HL-60 (cell line): ENCODE results near the gene ROR1.

ENCODE experiments used
- DNase-seq, 2 experiments: peaks; one replicate each; pipeline ENCODE4 v3.0.0-alpha.2; 2010 to 2020; ENCODE audit warnings: low read depth in 1 of 2, low spot score in 1 of 2
- H3K27ac ChIP-seq: fragments of 250-450 bp; sonication (Bioruptor Pico); replicated peaks from 2 replicates; pipeline ENCODE4 v1.5.1; 2020; ENCODE audit warnings: mild to moderate bottlenecking, moderate library complexity
- H3K27me3 ChIP-seq: fragments of 250-450 bp; sonication (Bioruptor Pico); 2 replicates; pipeline ENCODE4 v1.5.1; 2021; ENCODE audit warnings: mild to moderate bottlenecking, moderate library complexity; ENCODE audit not compliant: insufficient read depth, poor library complexity, severe bottlenecking
- H3K4me3 ChIP-seq: replicated peaks from 2 replicates; pipeline ENCODE4 v1.5.1; 2011; ENCODE audit warnings: mild to moderate bottlenecking, control low read depth, low read length; ENCODE audit not compliant: insufficient read depth
- GABPA ChIP-seq: IDR thresholded peaks from 2 replicates; pipeline ENCODE4 v1.6.1; 2012; ENCODE audit warnings: low read depth
- POLR2AphosphoS5 ChIP-seq: IDR thresholded peaks from 2 replicates; pipeline ENCODE4 v1.6.1; 2012; ENCODE audit warnings: low read depth
- SPI1 ChIP-seq: IDR thresholded peaks from 2 replicates; pipeline ENCODE4 v1.6.1; 2012; ENCODE audit warnings: low read depth, mild to moderate bottlenecking, borderline replicate concordance
- TF ChIP-seq, protein P1 (sequence below): IDR thresholded peaks from one replicate; pipeline ENCODE4 v1.5.1; 2011; ENCODE audit warnings: low read length, control low read depth, inconsistent platforms; ENCODE audit not compliant: insufficient read depth
- TF ChIP-seq, protein P2 (sequence below): IDR thresholded peaks from 2 replicates; pipeline ENCODE4 v1.6.1; 2012; ENCODE audit warnings: low read depth; ENCODE audit not compliant: insufficient replicate concordance

Gene ROR1

DNA sequence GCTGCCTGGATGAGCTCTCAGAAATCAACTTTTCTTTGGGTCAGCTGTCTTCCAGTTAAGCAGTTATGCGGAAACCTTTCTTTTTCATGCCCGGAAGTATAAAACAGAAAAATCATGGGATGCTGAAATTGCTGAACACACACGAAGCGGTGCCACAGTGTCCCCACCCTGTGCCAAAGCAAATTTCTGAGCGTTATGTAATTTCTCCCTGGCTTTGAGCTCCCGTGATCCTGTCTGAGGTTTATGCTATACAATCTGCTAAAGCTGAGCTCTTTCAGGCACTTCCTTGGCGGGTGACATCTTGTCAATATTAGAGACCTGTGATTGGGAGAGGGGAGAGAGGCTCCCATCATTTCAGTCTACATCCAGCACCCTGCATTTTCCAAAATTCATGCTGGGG lies 201.7 kb downstream of the ROR1 start:
- Histone ChIP-seq H3K4me3 (no peak overlapping the region), H3K27me3 (peaks cover 2% of the 10 kb centered on the region), H3K27ac (no peak overlapping the region)
- TF ChIP-seq POLR2AphosphoS5: no peak
- TF ChIP-seq, protein P1, sequence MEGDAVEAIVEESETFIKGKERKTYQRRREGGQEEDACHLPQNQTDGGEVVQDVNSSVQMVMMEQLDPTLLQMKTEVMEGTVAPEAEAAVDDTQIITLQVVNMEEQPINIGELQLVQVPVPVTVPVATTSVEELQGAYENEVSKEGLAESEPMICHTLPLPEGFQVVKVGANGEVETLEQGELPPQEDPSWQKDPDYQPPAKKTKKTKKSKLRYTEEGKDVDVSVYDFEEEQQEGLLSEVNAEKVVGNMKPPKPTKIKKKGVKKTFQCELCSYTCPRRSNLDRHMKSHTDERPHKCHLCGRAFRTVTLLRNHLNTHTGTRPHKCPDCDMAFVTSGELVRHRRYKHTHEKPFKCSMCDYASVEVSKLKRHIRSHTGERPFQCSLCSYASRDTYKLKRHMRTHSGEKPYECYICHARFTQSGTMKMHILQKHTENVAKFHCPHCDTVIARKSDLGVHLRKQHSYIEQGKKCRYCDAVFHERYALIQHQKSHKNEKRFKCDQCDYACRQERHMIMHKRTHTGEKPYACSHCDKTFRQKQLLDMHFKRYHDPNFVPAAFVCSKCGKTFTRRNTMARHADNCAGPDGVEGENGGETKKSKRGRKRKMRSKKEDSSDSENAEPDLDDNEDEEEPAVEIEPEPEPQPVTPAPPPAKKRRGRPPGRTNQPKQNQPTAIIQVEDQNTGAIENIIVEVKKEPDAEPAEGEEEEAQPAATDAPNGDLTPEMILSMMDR: no peak
- no peak for DNase-seq

DNA sequence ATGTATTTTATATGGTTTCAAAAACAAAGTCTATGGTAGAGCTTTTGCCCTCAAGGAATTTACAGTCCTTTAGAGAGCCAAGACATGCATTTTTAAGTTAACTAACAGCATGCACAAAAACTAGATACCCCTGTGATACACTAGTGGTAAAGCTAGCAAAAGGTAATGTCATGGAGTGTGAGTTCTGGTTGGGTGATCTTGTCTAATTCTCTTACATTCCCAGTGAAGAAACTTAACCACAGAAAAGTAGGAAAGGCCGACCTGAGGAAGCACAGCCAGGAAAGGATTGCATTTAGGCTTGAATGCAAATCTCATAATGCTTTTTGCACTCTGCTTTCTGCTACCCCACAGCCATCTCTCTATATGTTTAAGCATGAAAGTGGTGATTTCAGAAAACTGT lies 202.2 kb downstream of the ROR1 start:
- H3K27me3 ChIP-seq: peaks cover 2% of the 10 kb centered on the region
- TF ChIP-seq SPI1: no peak
- TF ChIP-seq, protein P2, sequence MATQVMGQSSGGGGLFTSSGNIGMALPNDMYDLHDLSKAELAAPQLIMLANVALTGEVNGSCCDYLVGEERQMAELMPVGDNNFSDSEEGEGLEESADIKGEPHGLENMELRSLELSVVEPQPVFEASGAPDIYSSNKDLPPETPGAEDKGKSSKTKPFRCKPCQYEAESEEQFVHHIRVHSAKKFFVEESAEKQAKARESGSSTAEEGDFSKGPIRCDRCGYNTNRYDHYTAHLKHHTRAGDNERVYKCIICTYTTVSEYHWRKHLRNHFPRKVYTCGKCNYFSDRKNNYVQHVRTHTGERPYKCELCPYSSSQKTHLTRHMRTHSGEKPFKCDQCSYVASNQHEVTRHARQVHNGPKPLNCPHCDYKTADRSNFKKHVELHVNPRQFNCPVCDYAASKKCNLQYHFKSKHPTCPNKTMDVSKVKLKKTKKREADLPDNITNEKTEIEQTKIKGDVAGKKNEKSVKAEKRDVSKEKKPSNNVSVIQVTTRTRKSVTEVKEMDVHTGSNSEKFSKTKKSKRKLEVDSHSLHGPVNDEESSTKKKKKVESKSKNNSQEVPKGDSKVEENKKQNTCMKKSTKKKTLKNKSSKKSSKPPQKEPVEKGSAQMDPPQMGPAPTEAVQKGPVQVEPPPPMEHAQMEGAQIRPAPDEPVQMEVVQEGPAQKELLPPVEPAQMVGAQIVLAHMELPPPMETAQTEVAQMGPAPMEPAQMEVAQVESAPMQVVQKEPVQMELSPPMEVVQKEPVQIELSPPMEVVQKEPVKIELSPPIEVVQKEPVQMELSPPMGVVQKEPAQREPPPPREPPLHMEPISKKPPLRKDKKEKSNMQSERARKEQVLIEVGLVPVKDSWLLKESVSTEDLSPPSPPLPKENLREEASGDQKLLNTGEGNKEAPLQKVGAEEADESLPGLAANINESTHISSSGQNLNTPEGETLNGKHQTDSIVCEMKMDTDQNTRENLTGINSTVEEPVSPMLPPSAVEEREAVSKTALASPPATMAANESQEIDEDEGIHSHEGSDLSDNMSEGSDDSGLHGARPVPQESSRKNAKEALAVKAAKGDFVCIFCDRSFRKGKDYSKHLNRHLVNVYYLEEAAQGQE: no peak
- TF ChIP-seq, protein P1: no peak
- no peak for TF ChIP-seq POLR2AphosphoS5
- TF ChIP-seq GABPA: no peak
- H3K27ac ChIP-seq: no peak overlapping the region
- DNase-seq: no peak
- H3K4me3 ChIP-seq: no peak overlapping the region

DNA sequence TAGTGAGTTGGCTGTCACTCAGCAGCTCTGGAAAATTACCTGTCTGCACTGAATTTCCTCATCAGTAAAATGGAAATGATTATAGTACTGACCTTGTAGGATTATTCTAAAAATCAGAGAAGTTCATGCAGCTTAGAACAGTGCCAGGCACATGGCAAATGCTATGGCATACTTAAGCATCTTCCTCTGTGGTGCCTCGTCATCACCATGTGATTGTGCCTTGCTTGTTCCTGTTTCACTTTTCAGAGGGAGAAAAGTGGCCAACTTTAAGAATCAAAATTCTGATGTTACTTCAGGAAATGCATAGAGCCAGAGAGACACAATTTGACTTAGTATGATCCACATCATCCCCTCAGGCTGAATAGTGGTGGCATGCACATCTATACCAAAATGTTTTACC lies 203.6 kb downstream of the ROR1 start:
- no peak for DNase-seq
- Histone ChIP-seq H3K4me3 (no peak overlapping the region), H3K27me3 (peaks cover 2% of the 10 kb centered on the region), H3K27ac (no peak overlapping the region)
- TF ChIP-seq, protein P2: no peak
- TF ChIP-seq GABPA: no peak
- TF ChIP-seq, protein P1: no peak
- TF ChIP-seq POLR2AphosphoS5: no peak
- TF ChIP-seq SPI1: no peak

DNA sequence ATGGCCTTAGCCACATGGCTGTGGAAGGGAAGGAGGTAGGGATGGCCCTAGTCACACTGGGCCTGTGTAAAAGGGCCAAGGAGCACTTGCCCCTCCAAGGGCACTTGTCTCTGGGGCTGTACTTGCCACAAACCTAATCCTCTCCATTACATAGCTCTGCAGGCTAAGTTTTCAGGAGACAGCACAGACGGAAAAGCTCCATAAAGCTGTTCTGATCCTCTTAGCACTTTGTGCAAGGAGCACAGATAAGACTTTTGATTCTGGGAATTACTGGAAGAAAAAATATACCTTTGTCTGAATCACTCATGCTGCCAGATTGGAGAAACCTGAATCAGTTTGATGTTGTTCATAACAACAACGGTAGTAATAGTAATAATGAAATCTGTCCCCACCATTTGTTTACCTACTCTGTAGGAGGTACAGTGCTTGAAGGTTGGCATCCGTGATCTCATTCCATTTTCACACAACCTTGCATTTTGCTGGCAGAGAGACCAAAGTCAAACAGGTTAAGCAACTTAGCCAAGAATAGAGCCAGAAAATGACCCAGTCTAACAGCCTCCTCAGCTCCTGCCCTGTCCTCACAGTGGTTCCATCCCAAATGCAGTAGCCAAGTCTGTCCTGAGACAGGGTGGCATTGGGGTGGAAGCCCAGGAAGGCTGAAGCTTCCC lies 207.1 kb downstream of the ROR1 start:
- TF ChIP-seq SPI1: no peak
- TF ChIP-seq POLR2AphosphoS5: no peak
- TF ChIP-seq, protein P1: no peak
- no peak for TF ChIP-seq GABPA
- TF ChIP-seq, protein P2: no peak
- no peak overlapping the region for H3K4me3 ChIP-seq
- no peak for DNase-seq
- no peaks in the 10 kb centered on the region for H3K27me3 ChIP-seq
- H3K27ac ChIP-seq: no peak overlapping the region
